ENCODE data around the gene DECR2. TPM values are rescaled to one million over a fixed set of nuclear protein-coding genes. Genes with fewer than 3 reads are reported as not detected.
"Not testable (repeated sequence)": the region's sequence is repeated elsewhere in the genome, so short reads cannot be mapped to it uniquely, and the experiment has no call there.

DECR2 gene
- total RNA-seq, 1 donor from 2014 or later = 10.1 TPM

GRCh38 chr16:383326-384051, 18.2 kb upstream of the DECR2 start:
- TF ChIP-seq, protein P1, sequence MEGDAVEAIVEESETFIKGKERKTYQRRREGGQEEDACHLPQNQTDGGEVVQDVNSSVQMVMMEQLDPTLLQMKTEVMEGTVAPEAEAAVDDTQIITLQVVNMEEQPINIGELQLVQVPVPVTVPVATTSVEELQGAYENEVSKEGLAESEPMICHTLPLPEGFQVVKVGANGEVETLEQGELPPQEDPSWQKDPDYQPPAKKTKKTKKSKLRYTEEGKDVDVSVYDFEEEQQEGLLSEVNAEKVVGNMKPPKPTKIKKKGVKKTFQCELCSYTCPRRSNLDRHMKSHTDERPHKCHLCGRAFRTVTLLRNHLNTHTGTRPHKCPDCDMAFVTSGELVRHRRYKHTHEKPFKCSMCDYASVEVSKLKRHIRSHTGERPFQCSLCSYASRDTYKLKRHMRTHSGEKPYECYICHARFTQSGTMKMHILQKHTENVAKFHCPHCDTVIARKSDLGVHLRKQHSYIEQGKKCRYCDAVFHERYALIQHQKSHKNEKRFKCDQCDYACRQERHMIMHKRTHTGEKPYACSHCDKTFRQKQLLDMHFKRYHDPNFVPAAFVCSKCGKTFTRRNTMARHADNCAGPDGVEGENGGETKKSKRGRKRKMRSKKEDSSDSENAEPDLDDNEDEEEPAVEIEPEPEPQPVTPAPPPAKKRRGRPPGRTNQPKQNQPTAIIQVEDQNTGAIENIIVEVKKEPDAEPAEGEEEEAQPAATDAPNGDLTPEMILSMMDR (IDR thresholded peaks at IDR 0.05) = no peak
- Histone ChIP-seq H3K9me3 (no peaks in the 10 kb centered on the region), H3K36me3 (no peaks in the 10 kb centered on the region), H3K4me3 (peak overlapping the region; percentile 95), H3K27ac (peak overlapping the region; percentile 59), H3K27me3 (ENCODE audit: low read depth) (no peaks in the 10 kb centered on the region), H3K4me1 (peaks cover 50% of the 10 kb centered on the region)
- DNase-seq (peak; percentile 71), ATAC-seq (peak; percentile 23 to 44)
- intact Hi-C loops (cut with DNase I) = no loop called here

- TF ChIP-seq, protein P1 (IDR thresholded peaks at IDR 0.05) = no peak
- no peak for ATAC-seq
Observed at GRCh38 chr16:386641-387156, 15.0 kb upstream of the DECR2 start.

DNA sequence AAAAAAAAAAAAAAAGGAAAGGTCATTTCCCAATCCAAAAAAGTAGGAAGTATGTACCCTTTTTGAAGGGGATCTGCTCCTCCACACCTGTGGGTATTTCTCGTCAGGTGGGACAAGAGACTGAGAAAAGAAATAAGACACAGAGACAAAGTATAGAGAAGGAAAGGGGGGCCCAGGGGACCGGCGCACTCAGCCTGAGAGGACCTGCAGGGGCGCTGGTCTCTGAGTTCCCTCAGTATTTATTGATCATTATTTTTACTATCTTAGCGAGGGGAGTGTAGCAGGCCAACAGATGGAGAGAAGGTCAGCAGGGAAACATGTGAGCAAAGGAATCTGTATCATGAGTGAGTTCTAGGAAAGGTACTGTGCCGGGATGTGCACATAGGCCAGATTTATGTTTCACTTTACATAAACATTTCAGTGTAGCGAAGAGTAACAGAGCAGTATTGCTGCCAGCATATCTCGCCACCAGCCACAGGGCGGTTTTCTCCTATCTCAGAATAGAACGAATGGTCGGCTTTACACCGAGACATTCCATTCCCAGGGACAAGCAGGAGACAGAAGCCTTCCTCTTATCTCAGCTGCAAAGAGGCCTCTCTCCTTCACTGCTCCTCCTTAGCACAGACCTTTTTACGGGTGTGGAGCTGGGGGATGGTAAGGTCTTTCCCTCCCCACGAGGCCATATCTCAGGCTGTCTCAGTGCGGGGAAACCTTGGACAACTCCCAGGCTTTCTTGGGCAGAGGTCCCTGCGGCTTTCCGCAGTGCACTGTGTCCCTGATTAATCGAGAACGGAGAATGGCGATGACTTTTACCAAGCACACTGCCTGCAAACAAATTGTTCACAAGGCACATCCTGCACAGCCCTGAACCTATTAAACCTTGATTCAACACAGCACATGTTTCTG, 13.7 kb upstream of the DECR2 start:
- H3K9me3 ChIP-seq; H3K27ac ChIP-seq; H3K4me3 ChIP-seq; DNase-seq; ATAC-seq; intact Hi-C loops (cut with DNase I); H3K27me3 ChIP-seq (ENCODE audit: low read depth); H3K36me3 ChIP-seq: not testable (repeated sequence)
- peaks cover 15% of the 10 kb centered on the region for H3K4me1 ChIP-seq

More at GRCh38 chr16:386641-387156, 15.0 kb upstream of the DECR2 start:
- H3K4me3 ChIP-seq = no peak overlapping the region
- no peaks in the 10 kb centered on the region for H3K27me3 ChIP-seq (ENCODE audit: low read depth)
- H3K9me3 ChIP-seq = no peaks in the 10 kb centered on the region
- peaks cover 23% of the 10 kb centered on the region for H3K4me1 ChIP-seq
- H3K27ac ChIP-seq = no peak overlapping the region
- intact Hi-C loops (cut with DNase I) = no loop called here
- no peak for DNase-seq
- no peaks in the 10 kb centered on the region for H3K36me3 ChIP-seq

GRCh38 chr16:389352-389751, 12.3 kb upstream of the DECR2 start:
- DNase-seq (no peak), ATAC-seq (no peak)
- Histone ChIP-seq H3K4me3 (no peak overlapping the region), H3K36me3 (no peaks in the 10 kb centered on the region), H3K4me1 (peaks cover 1% of the 10 kb centered on the region), H3K9me3 (no peaks in the 10 kb centered on the region), H3K27me3 (ENCODE audit: low read depth) (no peaks in the 10 kb centered on the region), H3K27ac (no peak overlapping the region)
- intact Hi-C loops (cut with DNase I) = no loop called here
- TF ChIP-seq, protein P1 (IDR thresholded peaks at IDR 0.05) = no peak

DNA sequence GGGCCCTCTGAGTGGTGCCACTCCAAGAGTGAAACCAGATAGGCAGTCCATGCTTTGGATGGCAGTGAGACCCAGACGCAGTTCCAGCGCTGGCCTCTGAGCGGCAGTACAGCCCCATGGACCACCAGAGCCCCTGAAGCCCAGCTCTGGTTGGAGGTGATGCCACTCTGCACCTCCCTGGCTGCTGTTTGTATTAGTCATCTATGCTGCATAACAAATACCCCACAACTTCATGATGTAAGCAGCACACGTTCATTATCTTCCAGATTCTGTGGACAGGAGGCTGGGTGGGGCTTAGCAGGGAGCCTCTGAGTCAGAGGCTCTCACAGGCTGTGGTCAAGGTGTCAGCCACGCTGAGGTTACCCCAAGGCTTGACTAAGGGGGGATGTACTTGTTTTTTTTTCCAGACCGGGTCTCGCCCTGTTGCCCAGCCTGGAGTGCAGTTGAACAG, 9.8 kb upstream of the DECR2 start:
- ATAC-seq = peak; percentile 82 to 89

More for the DNA sequence above, 9.8 kb upstream of the DECR2 start:
- TF ChIP-seq, protein P1 (IDR thresholded peaks at IDR 0.05) = peak; percentile 74
- no peak for DNase-seq
- H3K36me3 ChIP-seq = no peaks in the 10 kb centered on the region
- H3K9me3 ChIP-seq = no peaks in the 10 kb centered on the region
- H3K27me3 ChIP-seq (ENCODE audit: low read depth) = no peaks in the 10 kb centered on the region
- H3K4me3 ChIP-seq = no peak overlapping the region
- H3K27ac ChIP-seq = no peak overlapping the region
- peaks cover 9% of the 10 kb centered on the region for H3K4me1 ChIP-seq
- intact Hi-C loops (cut with DNase I) = no loop called here
